Kidney (tissue), 14 donors: ENCODE data around the gene ENOX1. TPM values are rescaled to one million over a fixed set of nuclear protein-coding genes. Genes with fewer than 3 reads are reported as not detected.

Source experiments
- DNase-seq, 5 donors: peaks; one replicate each; pipeline ENCODE4 v3.0.0-alpha.2; 2013 to 2020
- FAIRE-seq: peaks from 2 replicates; lab custom pipeline; 2012; peaks lifted over from hg19 to GRCh38; lab: Jason Lieb, UNC
- H3K27ac ChIP-seq, 2 donors: one replicate each; pipeline ENCODE4 v1.7.0; 2013; ENCODE audit warnings: low read depth in 2 of 2, low read length in 2 of 2, inconsistent platforms in 1 of 2
- H3K27me3 ChIP-seq: one replicate; pipeline ENCODE4 v1.7.1; 2013; ENCODE audit warnings: low read length, inconsistent platforms; ENCODE audit not compliant: control insufficient read depth, insufficient read depth
- H3K36me3 ChIP-seq, 3 donors: one replicate each; pipeline versions ENCODE4 v1.7.0 to v1.7.1; 2013; ENCODE audit warnings: low read length in 3 of 3, control low read depth in 1 of 3, inconsistent platforms in 1 of 3; ENCODE audit not compliant: insufficient read depth in 3 of 3, control insufficient read depth in 2 of 3
- H3K4me1 ChIP-seq, 3 donors: one replicate each; pipeline versions ENCODE4 v1.7.0 to v1.7.1; 2013; ENCODE audit warnings: low read length in 3 of 3, inconsistent platforms in 1 of 3, low read depth in 1 of 3; ENCODE audit not compliant: control insufficient read depth in 2 of 3, insufficient read depth in 2 of 3
- H3K4me3 ChIP-seq, 3 donors: one replicate each; pipeline versions ENCODE4 v1.7.0 to v1.8.1; 2013; ENCODE audit warnings: low read length in 3 of 3, control low read depth in 1 of 3, inconsistent platforms in 1 of 3
- H3K9ac ChIP-seq, 3 donors: one replicate each; pipeline versions ENCODE4 v1.7.0 to v1.7.1; 2013; ENCODE audit warnings: low read length in 3 of 3, control low read depth in 1 of 3, inconsistent platforms in 1 of 3
- H3K9me3 ChIP-seq, 3 donors: one replicate each; pipeline versions ENCODE4 v1.7.0 to v1.7.1; 2013; ENCODE audit warnings: low read length in 3 of 3, control low read depth in 1 of 3, inconsistent platforms in 1 of 3; ENCODE audit not compliant: control insufficient read depth in 2 of 3, insufficient read depth in 1 of 3
- CTCF ChIP-seq: IDR thresholded peaks from 3 replicates; pipeline ENCODE4 v1.5.1; 2012; ENCODE audit warnings: mild to moderate bottlenecking, moderate library complexity, borderline replicate concordance; ENCODE audit not compliant: insufficient read depth; ENCODE audit errors: extremely low read depth
- intact Hi-C: fragments of 100-400 bp; cut with DNase I; formaldehyde crosslinking; loops from one replicate; pipeline ENCODE4 v1.11.1; 2022
- polyA plus RNA-seq: library from polyadenylated mRNA; stranded (reverse); fragments of 350-450 nt; fragmentation: Illumina TruSeq; extraction: RNeasy Lipid Tissue Mini Kit (QIAGEN cat#74804); gene quantifications from one replicate; pipeline ENCODE4 v1.2.3, GENCODE V29; 2014; ENCODE audit warnings: low read depth, low replicate concordance; ENCODE audit not compliant: insufficient read depth
- total RNA-seq: library from RNA; stranded (reverse); fragmentation: NEBNext Ultra II Directional; extraction: Animal tissue kit (Norgen Biotek cat#: 25700); gene quantifications from one replicate; pipeline ENCODE4 v1.2.1, GENCODE V29; 2021
- donor health status: control.
- donor health status: control.
- donor health status: control.
- donor health status: control.
- donor health status: control.
- donor health status: DM: yes; HTN: yes; CAD: no.
- donor health status: Normal renal cell carcinoma (clear cell type).

Gene ENOX1
- total and polyA plus RNA-seq, 2 donors from 2014 or later: 4.9 to 6.8 TPM

GRCh38 chr13:43326100-43326499, 460.7 kb downstream of the ENOX1 start:
- Histone ChIP-seq H3K36me3 (no peaks in the 10 kb centered on the region), H3K27me3 (no peaks in the 10 kb centered on the region), H3K9me3 (no peaks in the 10 kb centered on the region), H3K27ac (no peak overlapping the region), H3K4me1 (no peaks in the 10 kb centered on the region), H3K4me3 (no peak overlapping the region), H3K9ac (no peak overlapping the region)
- no peak for TF ChIP-seq CTCF
- FAIRE-seq: no peak
- intact Hi-C loops: no loop called here
- DNase-seq: no peak

- Histone ChIP-seq H3K27me3 (no peaks in the 10 kb centered on the region), H3K27ac (no peak overlapping the region), H3K9ac (no peak overlapping the region), H3K4me3 (no peak overlapping the region), H3K9me3 (no peaks in the 10 kb centered on the region), H3K36me3 (no peaks in the 10 kb centered on the region), H3K4me1 (no peaks in the 10 kb centered on the region)
- no peak for TF ChIP-seq CTCF
- no peak for DNase-seq
- intact Hi-C loops: no loop called here
- no peak for FAIRE-seq
These were observed 461.1 kb downstream of the ENOX1 start for GRCh38 chr13:43325636-43326035.

- no peak overlapping the region for H3K4me3 ChIP-seq
- no peaks in the 10 kb centered on the region for H3K27me3 ChIP-seq
- FAIRE-seq (no peak), DNase-seq (no peak)
- H3K9ac ChIP-seq: no peak overlapping the region
- no peak overlapping the region for H3K27ac ChIP-seq
- peaks cover 0 to 6% (median 0%) of the 10 kb centered on the region in 3 donors for H3K4me1 ChIP-seq
- intact Hi-C loops: no loop called here
- no peaks in the 10 kb centered on the region for H3K36me3 ChIP-seq
- TF ChIP-seq CTCF: no peak
- no peaks in the 10 kb centered on the region for H3K9me3 ChIP-seq
These were observed 462.6 kb downstream of the ENOX1 start for GRCh38 chr13:43324129-43324528.

GRCh38 chr13:43319617-43320444, 466.9 kb downstream of the ENOX1 start:
- no peak for TF ChIP-seq CTCF
- intact Hi-C loops: no loop called here
- no peak for DNase-seq

More at GRCh38 chr13:43319617-43320444, 466.9 kb downstream of the ENOX1 start:
- Histone ChIP-seq H3K9ac (no peak overlapping the region), H3K4me3 (no peak overlapping the region), H3K27me3 (no peaks in the 10 kb centered on the region), H3K36me3 (no peaks in the 10 kb centered on the region), H3K4me1 (peaks cover 0 to 6% (median 0%) of the 10 kb centered on the region in 3 donors), H3K9me3 (no peaks in the 10 kb centered on the region), H3K27ac (peak overlapping the region; percentile 32 to 69)
- FAIRE-seq: no peak
